HG02885 (cell line): ENCODE results near the gene NCKAP1.
"Not testable (repeated sequence)": the region's sequence is repeated elsewhere in the genome, so short reads cannot be mapped to it uniquely, and the experiment has no call there.

Experiments used
- ATAC-seq: cut with Tn5 transposase; IDR thresholded peaks from one replicate; pipeline ENCODE4 v1.9.1; 2021; ENCODE audit warnings: mild to moderate bottlenecking; ENCODE audit not compliant: unreplicated experiment, poor library complexity

Gene NCKAP1

GRCh38 chr2:183040604-183041003 lies 2.3 kb upstream of the NCKAP1 start:
- no peak for ATAC-seq

DNA sequence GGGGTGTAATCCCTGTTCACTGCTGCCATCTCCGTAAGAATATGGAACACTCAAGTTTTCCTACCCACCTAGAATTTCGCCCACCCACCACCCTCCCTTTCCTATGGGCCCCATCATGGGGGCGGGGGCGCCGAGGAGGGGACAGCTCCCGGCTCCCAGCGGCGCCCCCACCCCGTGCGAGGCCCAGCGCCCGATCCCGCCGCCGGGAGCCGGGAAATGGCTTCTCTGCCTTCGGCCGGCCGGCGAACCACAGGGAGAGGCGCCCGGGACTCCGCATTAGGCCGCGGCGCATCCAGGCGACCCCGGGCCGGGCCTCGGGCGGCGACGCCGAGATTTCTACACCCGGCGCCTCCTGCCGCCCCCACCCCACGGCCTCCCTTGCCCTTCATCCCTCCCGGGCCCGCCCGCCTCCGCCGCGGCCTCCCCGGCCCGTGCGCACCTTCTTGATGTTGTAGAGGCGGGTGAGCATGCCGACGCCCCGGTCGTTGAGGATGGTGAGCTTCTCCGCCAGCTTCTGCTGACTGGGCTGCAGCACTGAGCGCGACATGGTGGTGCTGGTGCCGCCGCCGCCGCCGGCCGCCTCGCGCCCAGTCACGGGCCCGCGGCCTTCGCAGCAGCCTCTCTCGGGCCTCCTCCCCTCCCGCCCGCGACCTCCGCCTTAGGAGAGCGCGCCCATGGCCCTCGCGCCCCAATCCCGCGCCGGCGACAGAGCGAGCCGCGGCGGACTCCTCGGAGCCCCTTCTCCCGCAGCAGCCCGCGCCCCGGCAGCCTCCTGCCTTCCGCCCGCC lies 510 bp downstream of the NCKAP1 start:
- ATAC-seq: peak; percentile 44

- no peak for ATAC-seq
Measured at GRCh38 chr2:183037074-183037552, 1.1 kb downstream of the NCKAP1 start.

- ATAC-seq: peak; percentile 56
Measured at GRCh38 chr2:183035954-183036669, 2.1 kb downstream of the NCKAP1 start.

- ATAC-seq: no peak
Measured at GRCh38 chr2:183035298-183035953, 2.8 kb downstream of the NCKAP1 start.

GRCh38 chr2:183034806-183035205 lies 3.5 kb downstream of the NCKAP1 start:
- ATAC-seq: no peak

DNA sequence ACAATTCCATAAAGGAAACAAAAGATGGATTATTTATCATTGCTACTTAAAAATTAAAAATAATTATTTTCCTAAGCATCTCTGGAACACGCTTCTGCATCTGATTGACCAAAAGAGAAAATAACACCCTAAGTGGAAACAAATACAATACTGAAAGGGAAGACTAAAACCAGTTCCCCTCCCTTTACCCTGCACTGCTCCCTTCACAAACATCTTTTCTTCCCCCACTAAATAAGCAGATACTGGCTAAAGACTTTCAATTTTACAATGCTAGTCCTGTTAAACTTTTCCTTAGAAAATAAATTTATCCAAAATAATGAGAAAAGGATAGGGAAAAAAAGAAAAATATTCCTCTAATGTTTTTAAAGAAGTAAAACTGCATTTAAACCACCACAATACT lies 4.3 kb downstream of the NCKAP1 start:
- no peak for ATAC-seq

- no peak for ATAC-seq
Measured at GRCh38 chr2:183031911-183032794, 6.1 kb downstream of the NCKAP1 start.

- ATAC-seq: no peak
Measured at GRCh38 chr2:183029219-183029618, 9.0 kb downstream of the NCKAP1 start.

- no peak for ATAC-seq
Measured at GRCh38 chr2:183028108-183028507, 10.1 kb downstream of the NCKAP1 start.

- ATAC-seq: no peak
Measured at GRCh38 chr2:183027443-183027842, 10.8 kb downstream of the NCKAP1 start.

DNA sequence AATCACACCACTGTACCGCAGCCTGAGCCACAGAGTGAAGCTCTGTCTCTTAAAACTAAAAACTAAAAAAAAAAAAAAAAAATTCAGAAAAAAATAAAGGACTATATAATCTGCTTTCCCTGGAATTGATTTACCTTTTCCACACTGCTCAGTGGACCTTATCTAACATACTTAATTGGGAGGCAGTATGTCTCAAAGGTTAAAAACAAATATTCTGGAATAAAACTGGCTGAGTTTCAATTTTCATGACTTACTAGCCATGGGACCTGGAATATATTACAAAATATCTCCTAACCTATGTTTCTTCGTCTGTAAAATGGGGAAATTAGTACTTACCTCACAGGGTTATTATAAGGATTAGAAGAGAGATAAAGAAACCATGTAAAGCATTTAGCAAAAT lies 11.8 kb downstream of the NCKAP1 start:
- ATAC-seq: no peak

DNA sequence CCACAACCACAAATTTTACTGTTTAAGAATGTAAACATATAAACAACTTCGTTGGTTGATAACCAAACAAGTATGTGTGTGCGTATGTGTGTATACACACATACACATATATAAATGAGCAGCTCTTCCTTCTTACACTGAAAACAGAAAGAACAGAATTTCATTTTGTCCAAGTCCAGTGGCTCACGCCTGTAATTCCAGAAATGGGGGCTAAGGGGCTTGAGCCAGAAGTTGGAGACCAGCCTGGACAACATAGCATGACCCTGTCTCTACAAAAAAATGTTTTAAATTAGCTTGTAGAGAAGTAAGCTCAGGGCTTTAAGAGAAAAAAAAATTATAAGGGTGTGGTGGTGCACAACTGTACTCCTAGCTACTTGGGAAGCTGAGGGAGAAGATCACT lies 12.3 kb downstream of the NCKAP1 start:
- ATAC-seq: no peak

- no peak for ATAC-seq
Measured at GRCh38 chr2:183024339-183025095, 13.7 kb downstream of the NCKAP1 start.

GRCh38 chr2:183022711-183023110 lies 15.5 kb downstream of the NCKAP1 start:
- ATAC-seq: no peak

DNA sequence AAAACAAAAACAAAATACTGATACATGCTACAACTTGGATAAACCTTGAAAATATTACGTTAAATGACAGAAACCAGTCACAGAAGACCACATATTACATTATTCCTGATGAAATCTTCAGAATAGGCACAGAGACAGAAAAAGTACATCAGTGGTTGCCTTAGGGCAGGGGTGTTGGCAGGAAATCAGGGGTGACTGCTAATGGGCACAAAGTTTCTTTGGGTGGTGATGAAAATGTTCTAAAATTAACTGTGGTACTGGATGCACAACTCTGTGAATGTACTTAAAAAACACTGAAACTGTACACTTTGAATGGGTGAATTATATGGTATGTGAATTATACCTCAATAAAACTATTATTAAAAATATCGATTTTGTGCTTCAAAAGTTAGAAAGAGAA lies 16.6 kb downstream of the NCKAP1 start:
- ATAC-seq: no peak

DNA sequence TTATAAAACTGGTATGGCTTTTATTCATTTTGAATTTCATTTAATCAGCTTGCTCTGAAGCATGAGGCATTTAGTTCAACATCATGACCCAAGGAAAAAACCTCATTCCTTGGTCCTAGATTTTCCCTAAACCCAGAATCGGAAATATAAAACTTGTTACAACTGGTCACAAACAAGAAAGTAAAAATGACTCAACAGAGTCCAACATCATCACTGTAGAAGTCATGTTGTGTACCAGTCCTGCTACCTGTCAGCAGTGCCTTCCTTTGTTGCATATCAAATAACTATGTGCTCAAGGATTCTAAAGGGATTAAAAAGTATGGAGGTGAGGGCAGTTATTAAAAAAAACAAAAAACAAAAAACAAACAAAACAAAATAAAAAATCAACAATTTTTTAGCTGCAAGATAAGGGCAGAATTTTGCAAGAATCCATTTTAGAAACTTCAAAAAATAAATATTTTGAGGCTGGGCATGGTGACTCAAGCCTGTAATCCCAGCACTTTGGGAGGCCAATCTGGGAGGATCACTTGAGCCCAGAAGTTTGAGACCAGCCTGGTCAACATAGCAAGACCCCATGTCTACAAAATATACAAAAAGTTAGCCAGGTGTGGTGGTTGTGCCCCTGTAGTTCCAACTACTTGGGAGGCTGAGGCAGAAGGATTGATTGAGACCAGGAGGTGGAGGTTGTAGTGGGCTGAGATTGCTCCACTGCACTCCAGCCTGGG lies 18.4 kb downstream of the NCKAP1 start:
- no peak for ATAC-seq

- not testable (repeated sequence) for ATAC-seq
Measured at GRCh38 chr2:183017845-183018244, 20.4 kb downstream of the NCKAP1 start.

- no peak for ATAC-seq
Measured at GRCh38 chr2:183014005-183014404, 24.3 kb downstream of the NCKAP1 start.
